ENCODE data around the gene TMEM217.
A peak's percentile ranks its signal among the peaks of the same experiment; 100 is the strongest.

The TMEM217 gene

GRCh38 chr6:37202788-37203491 is 55.0 kb downstream of the TMEM217 start (continued):
- TF ChIP-seq ZNF660 (tag by site-specific recombination; IDR thresholded peaks at IDR 0.05): no peak
- TF ChIP-seq SP3 (tag by site-specific recombination; IDR thresholded peaks at IDR 0.05): peak; percentile 24; the same call in 1 of the 2 replicates
- no peak for TF ChIP-seq ZNF645 (tag by site-specific recombination; IDR thresholded peaks at IDR 0.05)
- peak; percentile 38; the same call in 1 of the 2 replicates for TF ChIP-seq ZNF366 (tag by site-specific recombination; conservative IDR thresholded peaks at IDR 0.05)
- TF ChIP-seq KLF8 (tag by site-specific recombination; IDR thresholded peaks at IDR 0.05): 0 out of 2 replicates have a peak, but pooled peaks have one; percentile 49
- no peak for TF ChIP-seq YY2 (tag by site-specific recombination; IDR thresholded peaks at IDR 0.05)
- no peak for TF ChIP-seq ZNF488 (tag by site-specific recombination; IDR thresholded peaks at IDR 0.05)
- TF ChIP-seq ZSCAN4 (tag by site-specific recombination; IDR thresholded peaks at IDR 0.05): no peak
- TF ChIP-seq ZNF302 (tag by site-specific recombination; IDR thresholded peaks at IDR 0.05; ENCODE audit: low read depth): no peak
- TF ChIP-seq ZNF23 (tag by site-specific recombination; IDR thresholded peaks at IDR 0.05; ENCODE audit: borderline replicate concordance): no peak
- no peak for TF ChIP-seq PBX3 (CRISPR knock-in tag; IDR thresholded peaks at IDR 0.05)
- no peak for TF ChIP-seq KLF16 (tag by site-specific recombination; IDR thresholded peaks at IDR 0.05)
- no peak for TF ChIP-seq ZNF391 (tag by site-specific recombination; IDR thresholded peaks at IDR 0.05; ENCODE audit: borderline replicate concordance, low read depth)
- TF ChIP-seq ZNF239 (tag by site-specific recombination; IDR thresholded peaks at IDR 0.05): no peak
- no peak for TF ChIP-seq KLF17 (tag by site-specific recombination; IDR thresholded peaks at IDR 0.05)
- 0 out of 2 replicates have a peak, but pooled peaks have one; percentile 22 for TF ChIP-seq BCL6B (tag by site-specific recombination; IDR thresholded peaks at IDR 0.05)
- no peak for TF ChIP-seq ZNF404 (tag by site-specific recombination; IDR thresholded peaks at IDR 0.05)
- TF ChIP-seq SALL2 (tag by site-specific recombination; IDR thresholded peaks at IDR 0.05; ENCODE audit: borderline replicate concordance): no peak
- no peak for TF ChIP-seq ZNF596 (tag by site-specific recombination; IDR thresholded peaks at IDR 0.05)
- no peak for TF ChIP-seq ZNF138 (tag by site-specific recombination; IDR thresholded peaks at IDR 0.05; ENCODE audit: borderline replicate concordance)
- 0 out of 2 replicates have a peak, but pooled peaks have one; percentile 33 for TF ChIP-seq PRDM4 (tag by site-specific recombination; IDR thresholded peaks at IDR 0.05)
- 0 out of 2 replicates have a peak, but pooled peaks have one; percentile 18 for TF ChIP-seq ZNF518A (tag by site-specific recombination; conservative IDR thresholded peaks at IDR 0.05; ENCODE audit: low read depth)
